Adipocyte (in vitro differentiated cells): ENCODE data around the gene FAM186B.

ENCODE experiments used
- DNase-seq: peaks from one replicate; pipeline ENCODE4 v3.0.0-alpha.2; 2015; ENCODE audit warnings: low read depth
- H3K27me3 ChIP-seq: replicated peaks from 2 replicates; pipeline ENCODE4 v1.7.0; 2013; ENCODE audit warnings: mild to moderate bottlenecking, low read length, moderate library complexity; ENCODE audit not compliant: control insufficient read depth, insufficient read depth
- H3K36me3 ChIP-seq: 2 replicates; pipeline ENCODE4 v1.7.0; 2013; ENCODE audit warnings: low read length, mild to moderate bottlenecking, moderate library complexity; ENCODE audit not compliant: control insufficient read depth, insufficient read depth, severe bottlenecking
- H3K4me1 ChIP-seq: 2 replicates; pipeline ENCODE4 v1.7.0; 2013; ENCODE audit warnings: mild to moderate bottlenecking, low read length, moderate library complexity; ENCODE audit not compliant: control insufficient read depth, insufficient read depth
- H3K4me3 ChIP-seq: 2 replicates; pipeline ENCODE4 v1.7.0; 2013; ENCODE audit warnings: mild to moderate bottlenecking, low read length, moderate library complexity
- H3K9ac ChIP-seq: 2 replicates; pipeline ENCODE4 v1.7.0; 2013; ENCODE audit warnings: mild to moderate bottlenecking, low read length, moderate library complexity
- H3K9me3 ChIP-seq: 2 replicates; pipeline ENCODE4 v1.7.0; 2013; ENCODE audit warnings: mild to moderate bottlenecking, low read length, moderate library complexity; ENCODE audit not compliant: control insufficient read depth

The FAM186B gene

DNA sequence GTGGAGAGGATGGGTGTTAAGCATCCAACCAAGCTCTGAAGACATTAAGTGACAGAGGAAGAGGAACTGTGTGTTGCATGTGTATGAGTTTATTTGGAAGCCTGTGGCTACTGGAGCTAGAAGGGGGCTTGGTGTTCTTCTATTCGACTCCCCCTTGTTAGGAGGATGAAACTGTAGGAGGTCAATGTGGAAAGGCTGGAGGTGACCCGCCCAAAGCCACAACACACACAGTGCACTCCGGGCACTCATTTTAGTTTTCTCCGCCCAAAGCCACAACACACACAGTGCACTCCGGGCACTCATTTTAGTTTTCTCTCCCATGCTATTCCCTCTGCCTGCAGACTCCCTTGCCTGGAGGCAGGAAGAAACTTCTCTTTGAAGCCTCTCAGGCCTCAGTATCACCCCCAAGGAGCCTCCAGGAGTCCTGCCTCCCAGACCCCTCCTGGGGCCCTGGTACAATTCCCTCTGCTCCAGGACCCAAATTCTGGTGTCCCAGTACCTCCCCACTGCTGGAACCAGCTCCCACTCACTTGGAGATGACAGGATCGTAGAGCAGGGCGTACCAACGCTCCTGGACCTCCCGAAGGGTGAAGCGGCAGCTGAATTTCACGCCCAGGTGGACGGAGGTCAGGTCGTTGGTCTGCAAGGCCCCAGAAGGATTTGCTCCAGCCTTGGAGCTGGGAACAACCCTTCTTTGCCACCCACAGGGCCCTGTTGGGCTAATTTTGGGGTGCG, 41.3 kb downstream of the FAM186B start:
- Histone ChIP-seq H3K36me3 (peaks cover 60% of the 10 kb centered on the region), H3K27me3 (no peaks in the 10 kb centered on the region), H3K4me3 (no peak overlapping the region), H3K4me1 (peaks cover 16% of the 10 kb centered on the region), H3K9me3 (no peaks in the 10 kb centered on the region), H3K9ac (no peak overlapping the region)
- no peak for DNase-seq

DNA sequence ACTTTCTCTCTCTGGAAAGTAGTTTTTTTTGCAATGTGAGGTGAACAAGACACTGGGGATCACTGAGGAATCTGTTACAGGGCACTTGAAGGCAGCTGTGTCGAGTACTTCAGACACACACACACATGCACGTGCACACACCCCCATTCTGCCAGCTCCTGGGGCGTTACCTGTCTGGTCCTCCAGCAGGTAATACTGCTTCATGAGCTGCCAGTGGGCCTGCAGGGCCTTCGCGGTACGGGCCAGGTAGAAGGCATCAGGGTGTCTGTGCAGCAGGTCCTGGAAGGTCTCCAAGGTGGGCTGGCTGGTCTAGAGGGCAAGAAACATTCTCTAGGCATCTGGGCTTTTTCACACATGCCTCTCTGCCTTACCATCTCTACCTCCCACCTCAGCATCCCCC, 42.6 kb downstream of the FAM186B start:
- Histone ChIP-seq H3K9me3 (no peaks in the 10 kb centered on the region), H3K4me1 (peaks cover 12% of the 10 kb centered on the region), H3K36me3 (peaks cover 73% of the 10 kb centered on the region), H3K4me3 (no peak overlapping the region), H3K27me3 (no peaks in the 10 kb centered on the region), H3K9ac (no peak overlapping the region)
- DNase-seq = no peak

DNA sequence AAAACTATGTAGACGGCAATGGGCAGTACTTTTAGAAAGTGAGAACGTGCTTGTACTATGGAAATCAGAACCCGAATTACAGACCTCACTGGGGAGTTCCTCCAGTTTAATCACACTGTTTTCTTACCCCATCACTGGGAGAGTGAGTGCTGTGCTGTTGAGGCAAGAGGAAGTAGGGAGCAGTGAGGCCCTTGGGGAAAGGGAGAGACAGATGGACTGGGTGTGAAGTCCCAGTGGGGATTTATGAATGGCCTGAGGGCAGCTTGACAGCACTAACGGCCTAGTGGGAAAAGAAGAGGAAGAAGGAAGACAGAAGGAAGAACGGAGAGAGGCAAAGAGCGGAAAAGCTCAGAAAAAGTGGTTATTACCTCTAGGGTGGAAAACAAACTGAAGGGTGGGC, 43.2 kb downstream of the FAM186B start:
- H3K36me3 ChIP-seq = peaks cover 77% of the 10 kb centered on the region

DNA sequence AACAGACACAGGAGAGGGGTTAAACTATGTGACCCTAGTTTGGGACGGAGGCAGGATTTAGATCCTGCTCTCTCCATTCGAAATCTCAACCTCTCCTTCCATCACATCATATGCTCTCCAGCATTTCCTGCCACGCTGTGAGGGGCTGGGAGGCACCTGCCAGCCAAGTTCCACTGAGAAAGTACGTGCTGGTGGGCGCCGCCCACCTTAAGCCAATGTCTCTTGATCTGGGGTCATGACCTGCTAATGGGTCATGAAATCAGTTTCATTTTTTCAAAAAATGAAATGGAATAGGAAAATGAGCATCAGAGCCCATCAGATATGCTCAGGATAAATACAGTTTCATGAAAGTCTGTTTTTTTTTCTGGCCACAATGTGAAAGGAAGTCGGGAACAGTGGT, 44.7 kb downstream of the FAM186B start:
- H3K9ac ChIP-seq = no peak overlapping the region
- H3K36me3 ChIP-seq = peaks cover 85% of the 10 kb centered on the region
- no peaks in the 10 kb centered on the region for H3K9me3 ChIP-seq
- H3K4me3 ChIP-seq = no peak overlapping the region
- DNase-seq = no peak
- H3K27me3 ChIP-seq = no peaks in the 10 kb centered on the region
- no peaks in the 10 kb centered on the region for H3K4me1 ChIP-seq

More for the DNA sequence above, 43.2 kb downstream of the FAM186B start:
- DNase-seq = no peak
- H3K9me3 ChIP-seq = no peaks in the 10 kb centered on the region
- H3K27me3 ChIP-seq = no peaks in the 10 kb centered on the region
- no peak overlapping the region for H3K4me3 ChIP-seq
- peaks cover 10% of the 10 kb centered on the region for H3K4me1 ChIP-seq
- H3K9ac ChIP-seq = no peak overlapping the region

DNA sequence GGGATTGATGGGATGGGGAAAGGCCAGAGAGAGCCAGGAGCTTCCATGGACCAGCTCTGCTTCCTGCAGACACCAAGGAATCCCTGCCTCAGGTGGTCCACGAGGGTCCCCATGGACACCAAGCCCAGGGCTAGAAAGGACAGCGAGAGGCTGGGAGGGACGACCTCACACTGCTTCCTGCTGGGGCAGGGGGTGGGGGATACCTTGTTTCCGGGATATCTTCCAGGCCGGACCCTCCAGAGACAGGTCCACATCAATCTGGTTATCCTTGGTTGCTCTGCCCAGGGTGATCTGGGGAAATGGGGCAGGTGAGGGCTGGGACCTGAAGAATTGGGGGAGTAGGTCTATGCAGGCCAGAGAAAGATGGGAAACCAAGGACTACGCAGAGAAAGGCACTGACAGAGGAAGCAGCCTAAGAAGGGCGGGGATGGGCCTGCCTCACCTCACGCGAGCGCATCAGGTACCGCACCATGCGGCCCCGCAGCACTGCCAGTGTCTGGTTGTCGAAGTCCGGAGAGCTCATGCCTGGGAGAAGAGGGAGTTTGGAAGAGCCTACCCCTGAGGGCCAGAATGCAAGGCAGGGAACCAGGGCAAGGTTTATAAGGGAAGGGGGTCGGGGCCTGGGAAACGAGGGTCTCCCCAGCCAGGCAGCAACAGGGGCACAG, 46.3 kb downstream of the FAM186B start:
- no peak for DNase-seq
- Histone ChIP-seq H3K9ac (no peak overlapping the region), H3K36me3 (peaks cover 75% of the 10 kb centered on the region), H3K27me3 (no peaks in the 10 kb centered on the region), H3K9me3 (no peaks in the 10 kb centered on the region), H3K4me3 (no peak overlapping the region), H3K4me1 (no peaks in the 10 kb centered on the region)

DNA sequence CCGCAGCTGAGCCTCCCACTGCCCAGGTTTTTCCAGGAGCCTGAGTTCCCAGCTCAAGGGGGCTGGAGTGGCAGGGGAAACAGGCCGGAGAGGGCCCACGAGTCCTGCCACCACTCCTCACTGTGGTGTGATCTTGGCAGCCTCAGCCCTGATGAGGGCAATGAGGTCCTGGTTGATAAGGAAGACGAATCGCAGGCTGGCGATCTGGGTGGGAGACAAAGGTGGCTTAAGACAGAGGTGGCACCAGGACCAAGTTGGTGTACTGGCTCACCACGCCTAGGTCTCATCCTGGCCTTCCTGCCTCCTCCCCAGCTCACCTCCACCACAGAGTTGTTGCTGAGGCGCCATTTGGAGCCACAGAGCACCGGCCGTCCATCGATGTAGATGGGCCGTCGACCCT, 46.9 kb downstream of the FAM186B start:
- no peaks in the 10 kb centered on the region for H3K9me3 ChIP-seq
- no peak for DNase-seq
- no peaks in the 10 kb centered on the region for H3K27me3 ChIP-seq
- peaks cover 69% of the 10 kb centered on the region for H3K36me3 ChIP-seq
- H3K4me1 ChIP-seq = no peaks in the 10 kb centered on the region
- H3K4me3 ChIP-seq = no peak overlapping the region
- no peak overlapping the region for H3K9ac ChIP-seq

DNA sequence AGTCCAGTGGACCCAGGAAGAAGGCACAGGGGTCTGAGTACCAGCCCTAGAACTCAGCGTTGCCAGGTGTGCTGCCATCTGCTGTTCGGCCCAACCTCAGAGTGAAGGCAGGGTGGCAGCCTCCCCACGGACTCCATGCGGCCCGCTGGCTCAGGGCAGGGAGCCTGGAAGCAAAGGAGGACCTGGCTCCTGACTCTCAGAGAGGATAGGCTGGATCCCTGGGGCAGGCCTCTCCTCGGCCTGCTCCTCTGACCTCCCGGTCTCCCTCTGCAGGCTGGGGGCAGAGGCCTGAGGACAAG, 47.6 kb downstream of the FAM186B start:
- no peaks in the 10 kb centered on the region for H3K4me1 ChIP-seq
- H3K36me3 ChIP-seq = peaks cover 62% of the 10 kb centered on the region
- DNase-seq = no peak
- no peaks in the 10 kb centered on the region for H3K9me3 ChIP-seq
- H3K27me3 ChIP-seq = no peaks in the 10 kb centered on the region
- H3K9ac ChIP-seq = no peak overlapping the region
- no peak overlapping the region for H3K4me3 ChIP-seq

DNA sequence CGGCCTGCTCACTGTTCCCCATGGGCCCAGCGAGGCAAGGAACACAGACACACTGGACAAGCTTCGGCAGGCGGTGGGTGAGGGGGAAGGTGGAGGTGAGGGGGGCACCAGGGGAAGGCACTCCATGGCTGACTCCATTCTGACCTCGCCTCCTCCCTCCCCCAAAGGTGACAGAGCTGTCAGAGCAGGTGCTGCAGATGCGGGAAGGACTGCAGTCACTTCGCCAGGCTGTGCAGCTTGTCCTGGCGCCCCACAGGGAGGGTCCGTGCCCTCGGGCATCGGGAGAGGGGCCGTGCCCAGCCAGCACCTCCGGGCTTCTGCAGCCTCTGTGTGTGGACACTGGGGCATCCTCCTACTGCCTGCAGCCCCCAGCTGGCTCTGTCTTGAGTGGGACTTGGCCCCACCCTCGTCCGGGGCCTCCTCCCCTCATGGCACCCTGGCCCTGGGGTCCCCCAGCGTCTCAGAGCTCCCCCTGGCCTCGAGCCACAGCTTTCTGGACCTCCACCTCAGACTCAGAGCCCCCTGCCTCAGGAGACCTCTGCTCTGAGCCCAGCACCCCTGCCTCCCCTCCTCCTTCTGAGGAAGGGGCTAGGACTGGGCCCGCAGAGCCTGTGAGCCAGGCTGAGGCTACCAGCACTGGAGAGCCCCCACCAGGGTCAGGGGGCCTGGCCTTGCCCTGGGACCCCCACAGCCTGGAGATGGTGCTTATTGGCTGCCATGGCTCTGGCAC, 48.1 kb downstream of the FAM186B start:
- no peak overlapping the region for H3K4me3 ChIP-seq
- no peak for DNase-seq
- no peaks in the 10 kb centered on the region for H3K4me1 ChIP-seq
- no peaks in the 10 kb centered on the region for H3K9me3 ChIP-seq
- no peaks in the 10 kb centered on the region for H3K27me3 ChIP-seq
- H3K36me3 ChIP-seq = peaks cover 57% of the 10 kb centered on the region
- no peak overlapping the region for H3K9ac ChIP-seq

DNA sequence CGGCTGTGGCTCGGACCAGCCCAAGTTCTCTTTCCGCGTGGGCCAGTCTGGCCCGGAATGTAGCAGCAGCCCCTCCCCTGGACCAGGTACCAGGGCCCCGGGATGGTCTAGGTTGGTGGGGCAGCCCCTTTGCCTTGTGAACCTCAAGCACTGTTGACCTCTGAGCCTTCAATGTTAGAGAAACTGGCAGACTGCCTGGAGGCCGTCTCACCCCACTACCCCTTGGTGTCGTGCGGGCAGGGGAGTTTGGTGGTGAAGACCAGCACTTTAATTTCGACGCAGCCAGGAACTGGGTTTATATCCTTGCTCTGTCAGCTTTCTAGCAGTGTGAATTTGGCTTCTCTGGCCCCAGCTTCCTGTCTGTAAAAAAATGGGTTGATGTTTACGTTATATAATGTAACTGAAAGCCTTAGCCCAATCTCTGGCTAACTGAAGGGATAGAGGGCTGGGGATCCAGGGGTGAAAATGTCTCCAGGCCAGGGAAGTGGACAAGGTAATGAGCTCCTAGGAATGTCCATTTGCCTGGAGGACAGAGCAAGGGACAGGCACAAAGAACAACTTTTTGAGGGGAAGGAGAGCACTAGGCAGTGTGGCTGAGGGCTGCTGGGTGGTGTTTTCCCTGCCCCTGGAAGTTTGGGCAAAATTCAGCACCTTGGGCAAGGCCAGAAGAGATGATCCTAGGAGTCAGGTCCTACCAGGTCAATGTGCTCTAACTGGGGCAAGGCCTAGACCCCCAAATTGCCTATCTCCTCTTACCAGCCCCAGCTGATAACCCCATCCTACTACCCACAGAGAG, 48.9 kb downstream of the FAM186B start:
- peaks cover 49% of the 10 kb centered on the region for H3K36me3 ChIP-seq
- no peaks in the 10 kb centered on the region for H3K27me3 ChIP-seq
- no peaks in the 10 kb centered on the region for H3K9me3 ChIP-seq
- no peak overlapping the region for H3K4me3 ChIP-seq
- no peak overlapping the region for H3K9ac ChIP-seq
- DNase-seq = no peak
- H3K4me1 ChIP-seq = peaks cover 5% of the 10 kb centered on the region

DNA sequence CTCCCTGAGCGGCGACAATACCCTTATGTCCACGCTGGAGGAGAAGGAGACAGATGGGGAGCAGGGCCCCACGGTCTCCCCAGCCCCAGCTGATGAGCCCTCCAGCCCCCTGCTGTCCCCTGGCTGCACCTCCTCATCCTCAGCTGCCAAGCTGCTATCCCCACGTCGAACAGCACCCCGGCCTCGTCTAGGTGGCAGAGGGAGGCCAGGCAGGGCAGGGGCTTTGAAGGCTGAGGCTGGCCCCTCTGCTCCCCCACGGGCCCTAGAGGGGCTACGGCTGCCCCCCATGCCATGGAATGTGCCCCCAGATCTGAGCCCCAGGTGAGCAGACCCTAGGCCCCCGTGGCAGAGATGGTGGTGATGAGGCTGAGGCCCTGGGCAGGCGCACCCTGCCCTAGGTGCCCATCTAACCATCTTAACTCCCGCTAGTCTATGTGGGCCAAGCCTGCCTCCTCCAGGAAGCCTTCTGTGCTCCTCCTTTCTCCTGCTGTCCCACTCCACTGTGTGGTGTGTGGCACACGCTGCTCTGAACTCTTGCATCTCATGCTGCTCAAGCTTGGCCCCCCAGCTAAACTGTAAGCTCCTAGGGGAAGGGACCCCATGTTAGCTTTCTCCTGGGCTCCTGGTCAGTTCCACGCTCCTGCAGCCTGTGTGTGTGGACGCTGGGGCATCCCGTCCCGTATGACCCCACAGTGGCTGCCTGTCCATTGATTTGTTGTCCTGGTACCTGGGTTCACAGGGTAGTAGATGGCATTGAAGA, 49.6 kb downstream of the FAM186B start:
- no peaks in the 10 kb centered on the region for H3K9me3 ChIP-seq
- peaks cover 6% of the 10 kb centered on the region for H3K4me1 ChIP-seq
- no peak overlapping the region for H3K9ac ChIP-seq
- H3K27me3 ChIP-seq = peaks cover 3% of the 10 kb centered on the region
- H3K4me3 ChIP-seq = no peak overlapping the region
- DNase-seq = no peak
- peaks cover 42% of the 10 kb centered on the region for H3K36me3 ChIP-seq
